Fibroblast of pulmonary artery (primary cell): Measurements from ENCODE around the gene OR1C1.
"Not testable (repeated sequence)": the region's sequence is repeated elsewhere in the genome, so short reads cannot be mapped to it uniquely, and the experiment has no call there.

Source experiments
- DNase-seq: peaks from one replicate; pipeline ENCODE4 v3.0.0-alpha.2; 2010; ENCODE audit warnings: low read depth
- H3K4me3 ChIP-seq: replicated peaks from 2 replicates; pipeline ENCODE4 v1.5.1; 2011; ENCODE audit warnings: low read depth, mild to moderate bottlenecking, control low read depth, low read length, moderate library complexity
- TF ChIP-seq, protein P1 (sequence below): IDR thresholded peaks from 2 replicates; pipeline ENCODE4 v1.5.1; 2011; ENCODE audit warnings: mild to moderate bottlenecking, control low read depth, low read length, inconsistent platforms; ENCODE audit errors: missing control alignments

OR1C1 gene

DNA sequence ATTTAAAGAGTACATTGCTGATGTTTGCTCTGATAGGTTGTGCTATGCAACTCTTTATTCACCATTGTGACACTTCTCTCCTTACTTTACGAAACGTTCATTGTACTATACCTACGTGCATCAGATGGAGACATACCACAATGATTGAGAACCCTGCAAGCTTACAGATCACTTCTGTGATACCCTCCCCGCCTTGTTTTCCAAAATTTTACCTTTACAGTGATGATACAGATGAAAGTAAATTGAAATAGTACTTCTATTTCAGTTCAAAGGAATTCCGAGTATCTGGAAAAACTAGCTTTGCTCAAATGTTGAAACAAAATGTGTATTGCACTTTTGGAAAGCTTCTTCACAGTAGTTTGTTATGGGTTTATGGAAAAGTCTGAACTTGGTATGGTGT lies 18.6 kb downstream of the OR1C1 start:
- TF ChIP-seq, protein P1, sequence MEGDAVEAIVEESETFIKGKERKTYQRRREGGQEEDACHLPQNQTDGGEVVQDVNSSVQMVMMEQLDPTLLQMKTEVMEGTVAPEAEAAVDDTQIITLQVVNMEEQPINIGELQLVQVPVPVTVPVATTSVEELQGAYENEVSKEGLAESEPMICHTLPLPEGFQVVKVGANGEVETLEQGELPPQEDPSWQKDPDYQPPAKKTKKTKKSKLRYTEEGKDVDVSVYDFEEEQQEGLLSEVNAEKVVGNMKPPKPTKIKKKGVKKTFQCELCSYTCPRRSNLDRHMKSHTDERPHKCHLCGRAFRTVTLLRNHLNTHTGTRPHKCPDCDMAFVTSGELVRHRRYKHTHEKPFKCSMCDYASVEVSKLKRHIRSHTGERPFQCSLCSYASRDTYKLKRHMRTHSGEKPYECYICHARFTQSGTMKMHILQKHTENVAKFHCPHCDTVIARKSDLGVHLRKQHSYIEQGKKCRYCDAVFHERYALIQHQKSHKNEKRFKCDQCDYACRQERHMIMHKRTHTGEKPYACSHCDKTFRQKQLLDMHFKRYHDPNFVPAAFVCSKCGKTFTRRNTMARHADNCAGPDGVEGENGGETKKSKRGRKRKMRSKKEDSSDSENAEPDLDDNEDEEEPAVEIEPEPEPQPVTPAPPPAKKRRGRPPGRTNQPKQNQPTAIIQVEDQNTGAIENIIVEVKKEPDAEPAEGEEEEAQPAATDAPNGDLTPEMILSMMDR, result no peak
- no peak for DNase-seq
- no peak overlapping the region for H3K4me3 ChIP-seq

DNA sequence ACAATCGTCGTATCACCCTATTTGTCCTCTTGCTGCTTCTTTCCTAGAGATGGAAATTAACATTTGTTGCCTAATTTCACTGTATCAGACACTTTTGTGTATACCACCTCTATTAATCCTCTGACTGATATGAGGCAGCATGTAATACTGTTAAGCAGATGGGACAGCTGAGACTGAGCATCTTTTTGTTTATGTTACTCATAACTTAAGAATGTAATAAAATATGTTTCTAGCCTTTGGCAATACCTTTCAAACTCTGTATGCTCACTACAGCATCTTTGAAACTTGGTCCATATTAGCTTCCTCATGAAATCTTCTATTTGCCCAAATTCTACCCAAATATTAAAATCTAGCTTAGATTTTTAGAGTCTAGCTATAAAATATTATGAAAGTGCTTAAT lies 19.6 kb downstream of the OR1C1 start:
- no peak for DNase-seq
- TF ChIP-seq, protein P1, result no peak
- H3K4me3 ChIP-seq, result no peak overlapping the region

DNA sequence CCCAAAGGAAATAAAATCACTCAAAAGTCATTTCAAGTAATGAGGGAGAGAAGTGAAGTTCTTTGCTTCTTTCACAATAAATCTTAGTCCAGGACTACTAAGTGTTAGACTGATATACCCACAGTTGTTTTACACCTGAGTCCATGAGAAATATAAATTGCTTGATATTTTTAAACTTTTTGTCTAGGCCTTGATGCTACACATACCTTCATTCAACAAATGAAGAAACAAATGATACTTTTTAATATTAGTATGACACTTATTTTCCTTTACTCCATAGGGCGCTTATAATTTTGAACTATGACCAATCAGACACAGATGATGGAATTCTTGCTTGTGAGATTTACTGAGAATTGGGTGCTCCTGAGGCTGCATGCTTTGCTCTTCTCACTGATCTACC lies 22.0 kb downstream of the OR1C1 start, which contains the start of gene OR14K1:
Gene OR14K1 (plus strand): TSS at position 301 of the 400 bp plus-strand sequence. CDS start 0 bp downstream, at position 301.
- DNase-seq, result no peak
- TF ChIP-seq, protein P1, result no peak
- H3K4me3 ChIP-seq, result no peak within 1 kb of the TSS

DNA sequence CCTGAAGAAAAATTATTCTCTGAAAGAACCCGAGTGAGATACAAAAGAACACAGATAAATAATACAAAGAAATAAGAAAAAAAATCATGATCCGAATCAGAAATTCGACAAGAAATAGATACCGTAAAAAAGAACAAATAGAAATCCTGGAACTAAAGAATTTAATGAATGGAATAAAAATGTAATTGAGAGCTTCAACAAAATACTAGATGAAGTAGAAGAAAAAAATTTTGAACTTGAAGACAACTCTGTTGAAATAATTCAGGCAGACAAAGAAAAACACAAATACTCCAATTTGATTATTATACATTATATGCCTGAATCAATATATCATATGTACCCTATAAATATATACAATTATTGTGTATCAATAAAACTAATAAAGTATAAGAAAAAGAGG lies 39.1 kb downstream of the OR1C1 start:
- no peak for DNase-seq
- TF ChIP-seq, protein P1, result no peak
- no peak overlapping the region for H3K4me3 ChIP-seq

DNA sequence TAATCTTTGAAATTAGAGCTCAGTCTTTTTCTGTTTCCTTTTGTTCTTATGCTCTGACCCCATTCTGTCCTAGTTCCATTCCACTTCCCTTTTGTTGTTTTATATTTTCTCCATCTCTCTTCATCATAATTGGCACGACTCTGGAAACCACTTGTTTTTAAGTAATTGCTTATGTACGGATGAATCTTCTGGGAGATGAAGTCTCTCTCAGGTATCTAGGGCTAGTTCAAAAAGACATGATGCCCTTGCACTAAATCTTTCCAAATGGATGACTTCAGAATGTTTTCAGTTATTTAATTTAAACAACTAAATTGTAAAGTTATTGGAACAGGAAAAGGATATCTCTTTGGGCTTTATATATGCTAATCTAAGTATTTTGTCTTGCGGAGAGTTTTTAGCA lies 43.8 kb downstream of the OR1C1 start, which contains the start of gene OR6F1:
Gene OR6F1 (minus strand): TSS at position 101 of the 400 bp plus-strand sequence. CDS start 3,891 bp downstream, outside the sequence.
- no peak for DNase-seq
- no peak within 1 kb of the TSS for H3K4me3 ChIP-seq
- TF ChIP-seq, protein P1, result no peak

DNA sequence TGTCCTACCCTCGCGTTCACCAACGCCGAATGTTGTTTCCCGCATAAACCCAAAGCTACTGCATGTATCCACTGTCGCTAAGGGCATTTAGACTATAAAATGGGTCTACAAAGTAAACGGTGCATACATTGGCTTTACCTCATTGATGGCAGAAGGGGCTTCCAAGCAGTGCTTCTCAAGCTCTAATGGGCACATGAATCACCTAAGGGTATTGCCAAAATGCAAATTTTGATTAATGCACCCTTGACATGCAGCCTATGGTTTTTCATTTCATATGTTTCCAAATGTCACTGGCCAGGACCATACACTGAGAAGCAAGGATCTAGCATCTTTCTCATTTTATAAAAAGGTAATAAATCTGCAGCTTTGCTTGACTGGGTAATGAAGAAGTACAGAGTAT lies 46.6 kb downstream of the OR1C1 start:
- H3K4me3 ChIP-seq, result no peak overlapping the region
- no peak for DNase-seq
- TF ChIP-seq, protein P1, result no peak

DNA sequence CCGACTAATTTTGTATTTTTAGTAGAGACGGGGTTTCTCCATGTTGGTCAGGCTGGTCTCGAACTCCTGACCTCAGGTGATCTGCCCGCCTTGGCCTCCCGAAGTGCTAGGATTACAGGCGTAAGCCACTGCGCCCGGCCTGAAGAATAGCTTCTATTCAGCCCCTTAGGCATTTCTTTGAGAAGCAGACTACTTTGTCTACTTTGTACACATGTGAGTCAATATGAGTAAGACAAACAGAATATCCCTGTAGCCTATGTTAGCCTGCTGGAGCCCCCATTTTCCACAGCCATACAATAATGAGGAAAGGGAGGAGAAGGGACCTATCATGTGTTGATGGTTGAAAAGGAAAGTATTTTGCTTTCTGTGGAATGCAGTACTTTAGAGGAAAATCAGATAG lies 49.7 kb downstream of the OR1C1 start:
- DNase-seq, H3K4me3 ChIP-seq: not testable (repeated sequence)
